Measurements from ENCODE around the gene ZNF93. TPM values are rescaled to one million over a fixed set of nuclear protein-coding genes. Genes with fewer than 3 reads are reported as not detected.

The ZNF93 gene
- total RNA-seq, 1 experiment from 2014 or later = 58.1 TPM

GRCh38 chr19:19911150-19911549 is 10.4 kb downstream of the ZNF93 start:
- Histone ChIP-seq H3T11ph (ENCODE audit: low read length) (no peak overlapping the region), H2BK5ac (ENCODE audit: insufficient read length, low read length) (no peak overlapping the region), H3K9me3 (ENCODE audit: control insufficient read depth, low read depth, low read length) (no peaks in the 10 kb centered on the region), H3K14ac (ENCODE audit: insufficient read depth, low read length) (no peak overlapping the region), H3K27me3 (ENCODE audit: insufficient read depth, low read length) (no peaks in the 10 kb centered on the region), H4K20me1 (ENCODE audit: control insufficient read depth, insufficient read depth, insufficient read length) (no peaks in the 10 kb centered on the region), H2BK15ac (ENCODE audit: low read depth, low read length) (no peak overlapping the region), H3K79me2 (ENCODE audit: insufficient read depth, low read length) (peaks cover 38% of the 10 kb centered on the region), H2AK5ac (ENCODE audit: insufficient read length, low read length) (no peak overlapping the region), H2BK120ac (ENCODE audit: low read depth, low read length, poor library complexity, severe bottlenecking) (no peak overlapping the region), H4K5ac (ENCODE audit: insufficient read length, low read depth, low read length) (no peak overlapping the region), H4K8ac (replicated peaks; ENCODE audit: insufficient read length, low read depth, low read length) (no peak overlapping the region), H2AFZ (ENCODE audit: low read length) (no peak overlapping the region), H2BK12ac (ENCODE audit: insufficient read length, low read depth, low read length) (no peak overlapping the region), H4K91ac (ENCODE audit: insufficient read length, low read depth, low read length) (no peak overlapping the region), H3K4ac (ENCODE audit: low read depth, low read length) (no peak overlapping the region), H3K23ac (ENCODE audit: insufficient read length, low read depth, low read length) (no peak overlapping the region), H3K4me2 (ENCODE audit: insufficient read depth, insufficient read length, low read length) (no peak overlapping the region), H3K23me2 (ENCODE audit: insufficient read length, low read depth, low read length, poor library complexity, severe bottlenecking) (no peaks in the 10 kb centered on the region), H3K4me1 (ENCODE audit: insufficient read depth, low read length) (no peaks in the 10 kb centered on the region), H2BK20ac (ENCODE audit: low read depth, low read length, poor library complexity, severe bottlenecking) (no peak overlapping the region), H3K18ac (ENCODE audit: insufficient read length, low read depth, low read length) (no peak overlapping the region), H3K79me1 (ENCODE audit: insufficient read depth, low read depth, low read length, poor library complexity, severe bottlenecking) (peaks cover 11% of the 10 kb centered on the region), H3K27ac (ENCODE audit: insufficient read length, low read depth, low read length) (no peak overlapping the region), H3K9ac (ENCODE audit: extremely low read depth, insufficient read length, low read length) (no peak overlapping the region), H3K56ac (ENCODE audit: insufficient read length, low read depth, low read length) (no peak overlapping the region)
- no peak overlapping the region for H3K4me3 Mint-ChIP-seq
- TF ChIP-seq CTCF (conservative IDR thresholded peaks at IDR 0.05) = no peak
- peaks cover 11 to 13% of the 10 kb centered on the region in 2 experiments for H3K4me1 Mint-ChIP-seq
- peak overlapping the region in 1 of 3 experiments; percentile 67; a peak in 1 of 7 replicates for H3K27ac Mint-ChIP-seq
- H3K9me3 Mint-ChIP-seq = peaks cover 2 to 71% of the 10 kb centered on the region in 2 experiments; a peak in 4 of 5 replicates
- WGBS (ENCODE audit: extremely low coverage, insufficient read length, low lambda C conversion rate) = no CpG with 5 or more reads among the region's 1 CpG
- no peaks in the 10 kb centered on the region for H3K27me3 Mint-ChIP-seq (ENCODE audit: low read depth)
- peaks cover 44 to 87% (median 51%) of the 10 kb centered on the region in 3 experiments for H3K36me3 Mint-ChIP-seq (ENCODE audit: insufficient read depth in 1 of 3, low read depth in 3 of 3)
- no peak for DNase-seq

Measured in H9 (cell line).